HG03064 (cell line): ENCODE results near the gene HES4.
A peak's percentile ranks its signal among the peaks of the same experiment; 100 is the strongest.
"Not testable (repeated sequence)": the region's sequence is repeated elsewhere in the genome, so short reads cannot be mapped to it uniquely, and the experiment has no call there.

Experiments
- ATAC-seq: cut with Tn5 transposase; IDR thresholded peaks from one replicate; pipeline ENCODE4 v1.9.1; 2021; ENCODE audit warnings: low read depth; ENCODE audit not compliant: unreplicated experiment

The HES4 gene

DNA sequence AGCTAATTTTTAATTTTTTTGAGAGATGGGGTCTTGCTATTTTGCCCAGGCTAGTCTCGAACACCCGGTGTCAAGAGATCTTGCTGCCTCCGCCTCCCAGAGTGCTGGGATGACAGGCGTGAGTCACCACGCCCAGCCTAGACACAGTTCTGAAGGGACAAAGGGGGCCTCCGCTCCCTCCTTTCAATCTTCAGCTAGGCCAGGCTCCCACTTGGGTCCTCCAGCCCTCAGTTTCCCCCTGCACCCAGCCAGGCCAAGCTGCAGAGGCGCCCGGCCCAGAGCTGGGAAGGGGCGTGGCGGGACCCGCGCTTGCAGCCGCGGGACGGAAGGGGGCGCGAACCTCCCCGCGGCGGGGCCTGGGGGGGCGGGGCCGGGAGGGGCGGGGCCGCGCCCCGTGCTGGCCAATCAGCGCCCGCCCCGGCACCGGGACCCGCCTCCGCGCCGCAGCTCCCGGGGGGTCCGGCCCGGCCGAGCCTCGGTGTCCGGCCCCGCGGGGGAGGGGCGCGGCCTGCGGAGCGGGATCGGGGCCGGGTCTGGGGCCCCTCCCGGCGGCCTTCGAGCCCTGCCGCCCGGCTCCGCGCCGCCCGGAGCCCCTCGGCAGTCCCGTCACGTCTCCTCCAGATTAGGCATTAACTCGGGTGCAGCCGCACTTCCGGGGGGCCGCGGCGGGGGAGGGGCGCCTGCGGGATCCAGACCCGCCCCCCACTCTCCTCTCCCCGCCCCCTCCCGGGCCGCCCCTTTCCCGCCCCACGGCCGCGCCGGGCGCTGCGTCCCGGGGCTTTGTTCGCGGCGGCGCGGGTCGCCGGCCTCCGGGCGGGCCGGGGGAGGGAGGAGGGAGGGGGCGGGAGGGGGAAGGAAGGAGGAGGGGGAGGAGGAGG, 19.5 kb upstream of the HES4 start:
- peak; percentile 58 for ATAC-seq

DNA sequence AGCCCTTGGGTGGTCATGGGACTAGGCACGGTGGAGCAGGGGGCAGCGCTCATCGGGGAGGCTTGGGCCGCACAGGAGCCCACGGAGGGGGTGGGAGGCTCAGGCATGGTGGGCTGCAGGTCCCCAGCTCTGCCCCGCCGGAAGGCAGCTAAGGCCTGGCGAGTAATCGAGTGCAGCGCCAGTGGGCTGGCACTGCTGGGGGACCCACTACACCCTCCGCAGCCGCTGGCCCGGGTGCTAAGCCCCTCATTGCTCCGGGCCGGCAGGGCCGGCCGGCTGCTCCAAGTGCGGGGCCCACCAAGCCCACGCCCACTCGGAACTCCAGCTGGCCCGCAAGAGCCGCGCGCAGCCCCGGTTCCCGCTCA, 18.4 kb upstream of the HES4 start:
- ATAC-seq = not testable (repeated sequence)

DNA sequence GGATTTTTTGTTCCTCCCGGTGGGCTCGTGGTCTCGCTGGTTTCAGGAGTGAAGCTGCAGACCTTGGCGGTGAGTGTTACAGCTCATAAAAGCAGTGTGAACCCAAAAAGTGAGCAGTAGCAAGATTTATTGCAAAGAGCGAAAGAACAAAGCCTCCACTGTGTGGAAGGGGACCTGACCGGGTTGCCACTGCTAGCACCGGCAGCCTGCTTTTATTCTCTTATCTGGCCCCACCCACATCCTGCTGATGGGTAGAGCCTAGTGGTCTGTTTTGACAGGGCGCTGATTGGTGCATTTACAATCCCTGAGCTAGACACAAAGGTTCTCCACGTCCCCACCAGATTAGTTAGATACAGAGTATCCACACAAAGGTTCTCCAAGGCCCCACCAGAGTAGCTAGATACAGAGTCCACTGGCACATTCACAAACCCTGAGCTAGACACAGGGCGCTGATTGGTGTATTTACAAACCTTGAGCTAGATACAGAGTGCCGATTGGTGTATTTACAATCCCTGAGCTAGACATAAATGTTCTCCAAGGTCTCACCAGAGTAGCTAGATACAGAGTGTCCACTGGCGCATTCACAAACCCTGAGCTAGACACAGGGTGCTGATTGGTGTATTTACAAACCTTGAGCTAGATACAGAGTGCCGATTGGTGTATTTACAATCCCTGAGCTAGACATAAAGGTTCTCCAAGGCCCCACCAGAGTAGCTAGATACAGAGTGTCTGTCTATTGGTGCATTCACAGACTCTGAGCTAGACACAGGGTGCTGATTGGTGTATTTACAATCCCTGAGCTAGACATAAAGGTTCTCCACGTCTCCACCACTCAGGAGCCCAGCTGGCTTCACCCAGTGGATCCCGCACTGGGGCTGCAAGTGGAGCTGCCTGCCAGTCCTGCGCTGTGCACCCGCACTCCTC, 17.8 kb upstream of the HES4 start:
- ATAC-seq = not testable (repeated sequence)

DNA sequence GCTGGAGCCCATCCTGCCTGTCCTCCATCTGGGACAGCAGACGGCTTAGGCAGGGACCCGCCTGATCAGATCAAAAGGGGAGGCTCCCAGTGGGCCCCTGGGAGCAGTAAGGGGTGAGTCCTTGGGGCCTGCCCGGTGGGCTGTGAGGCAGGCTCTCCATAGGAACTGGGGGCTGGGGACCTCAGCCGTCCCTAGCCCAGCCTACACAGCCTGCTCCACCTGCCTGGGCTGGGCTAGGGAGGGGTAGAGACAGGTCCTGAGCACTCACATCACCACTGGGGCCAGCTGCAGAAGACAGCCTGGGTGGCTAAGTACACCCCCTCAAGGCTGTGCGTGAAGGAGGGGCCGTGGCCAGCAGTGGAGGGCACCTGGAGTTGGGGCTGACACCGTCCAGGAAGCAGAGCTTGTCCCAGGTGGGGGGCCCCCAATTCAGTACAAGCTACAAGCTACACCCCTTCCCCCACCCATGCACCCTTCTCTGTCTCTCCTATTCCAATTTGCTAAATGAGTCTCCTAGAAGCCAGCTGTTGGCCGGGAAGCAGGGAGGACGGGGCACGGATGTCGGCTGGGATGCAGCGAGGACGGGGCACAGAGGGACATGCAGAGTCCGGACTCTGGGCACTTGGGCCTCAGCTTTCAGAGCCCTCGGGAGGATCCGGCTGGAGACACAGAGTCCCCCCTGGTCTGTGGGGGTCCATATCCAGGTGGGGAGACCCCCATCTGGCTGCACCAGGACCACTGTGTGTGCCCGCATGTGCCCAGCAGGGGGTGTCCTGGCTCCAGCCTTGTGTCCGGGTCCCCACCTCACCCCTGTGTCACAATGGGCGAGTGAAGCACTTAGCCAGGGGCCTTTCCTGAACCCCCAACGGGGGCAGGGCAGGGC, 15.1 kb upstream of the HES4 start:
- no peak for ATAC-seq

DNA sequence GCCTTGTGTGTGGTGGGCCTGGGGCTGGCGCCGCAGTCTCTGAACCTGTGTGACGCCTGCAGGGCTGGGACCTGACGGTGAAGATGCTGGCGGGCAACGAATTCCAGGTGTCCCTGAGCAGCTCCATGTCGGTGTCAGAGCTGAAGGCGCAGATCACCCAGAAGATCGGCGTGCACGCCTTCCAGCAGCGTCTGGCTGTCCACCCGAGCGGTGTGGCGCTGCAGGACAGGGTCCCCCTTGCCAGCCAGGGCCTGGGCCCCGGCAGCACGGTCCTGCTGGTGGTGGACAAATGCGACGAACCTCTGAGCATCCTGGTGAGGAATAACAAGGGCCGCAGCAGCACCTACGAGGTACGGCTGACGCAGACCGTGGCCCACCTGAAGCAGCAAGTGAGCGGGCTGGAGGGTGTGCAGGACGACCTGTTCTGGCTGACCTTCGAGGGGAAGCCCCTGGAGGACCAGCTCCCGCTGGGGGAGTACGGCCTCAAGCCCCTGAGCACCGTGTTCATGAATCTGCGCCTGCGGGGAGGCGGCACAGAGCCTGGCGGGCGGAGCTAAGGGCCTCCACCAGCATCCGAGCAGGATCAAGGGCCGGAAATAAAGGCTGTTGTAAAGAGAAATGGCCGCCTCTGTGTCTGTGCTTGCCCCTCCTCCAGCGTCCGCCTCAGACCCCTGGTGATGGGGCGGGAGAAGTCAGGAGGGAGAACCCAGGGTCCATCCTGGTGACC, 14.2 kb upstream of the HES4 start:
- ATAC-seq = no peak

DNA sequence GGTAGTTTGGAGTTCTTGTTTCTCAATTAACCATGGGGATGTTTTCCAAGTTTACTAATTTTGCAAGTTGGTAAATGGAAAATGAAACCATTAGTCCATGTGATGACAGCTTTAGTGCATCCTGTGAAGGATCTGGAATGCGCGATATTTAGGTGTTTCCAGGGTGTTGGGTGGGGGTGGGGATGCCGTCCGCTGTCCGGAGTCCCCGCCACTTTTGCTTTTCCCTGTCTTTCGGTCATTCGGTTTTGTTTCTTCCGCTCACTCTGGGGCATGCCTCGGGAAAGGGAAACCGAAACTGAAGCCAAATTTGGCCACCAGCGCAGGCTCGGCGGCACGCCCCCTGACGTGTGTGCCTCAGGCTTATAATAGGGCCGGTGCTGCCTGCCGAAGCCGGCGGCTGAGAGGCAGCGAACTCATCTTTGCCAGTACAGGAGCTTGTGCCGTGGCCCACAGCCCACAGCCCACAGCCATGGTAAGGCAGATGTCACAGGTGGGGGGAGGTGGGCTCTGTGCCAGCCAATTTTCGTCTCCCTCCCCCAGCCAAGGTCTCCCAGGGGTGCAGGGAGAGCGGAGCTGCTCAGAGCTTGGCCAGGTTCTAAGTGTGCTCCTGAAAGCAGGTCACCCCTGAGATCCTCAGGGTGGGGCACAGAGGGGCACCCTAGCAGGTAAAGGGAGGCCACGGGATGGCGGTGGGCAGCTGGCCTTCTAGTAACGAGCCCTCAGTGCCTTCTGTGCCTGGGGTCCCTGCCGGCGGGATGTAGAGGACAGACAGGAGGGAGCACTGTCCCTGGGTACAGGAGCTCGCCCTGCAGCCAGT, 13.4 kb upstream of the HES4 start, which contains the start of gene ISG15:
Gene ISG15, plus strand, starts transcription at position 393 of the 817 bp plus-strand sequence. Its CDS starts 77 bp downstream, at position 470.
- ATAC-seq = peak; percentile 77

DNA sequence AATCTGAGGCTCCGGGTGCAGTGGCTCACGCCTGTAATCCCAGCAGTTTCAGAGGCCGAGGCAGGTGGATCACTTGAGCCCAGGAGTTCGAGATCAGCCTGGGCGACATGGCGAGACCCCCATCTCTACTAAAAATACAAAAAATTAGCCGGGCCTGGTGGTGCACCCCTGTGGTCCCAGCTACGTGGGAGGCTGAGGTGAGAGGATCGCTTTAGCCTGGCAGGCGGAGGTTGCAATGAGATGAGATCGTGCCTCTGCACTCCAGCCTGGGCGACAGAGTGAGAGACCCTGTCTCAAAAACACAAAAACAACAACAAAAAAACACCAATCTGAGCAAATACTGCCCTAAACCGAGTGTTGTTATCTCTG, 12.8 kb upstream of the HES4 start:
- not testable (repeated sequence) for ATAC-seq

DNA sequence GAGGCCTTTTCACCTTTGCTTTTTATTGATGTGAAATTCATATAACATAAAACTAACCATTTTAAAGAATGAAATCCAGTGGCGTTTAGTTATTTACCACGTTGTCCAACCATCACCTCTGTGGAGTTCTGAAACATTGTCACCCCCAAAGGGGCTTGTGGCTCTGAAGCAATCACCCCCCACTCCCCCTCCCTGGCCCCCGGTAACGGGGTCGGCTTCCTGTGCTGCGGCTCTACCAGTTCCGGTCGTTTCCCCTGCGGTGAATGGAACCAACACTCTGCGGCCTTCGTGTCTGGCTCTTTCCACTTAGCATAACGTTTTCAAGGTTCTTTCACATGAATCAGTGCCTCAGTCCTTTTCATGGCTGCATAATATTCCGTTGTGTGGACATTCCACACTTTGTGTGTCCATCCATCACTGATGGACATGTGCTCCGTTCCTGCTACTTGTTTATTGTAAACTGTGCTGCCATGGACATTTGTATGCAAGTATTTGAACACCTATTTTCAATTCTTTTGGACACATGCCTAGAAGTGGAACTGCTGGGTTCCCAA, 11.6 kb upstream of the HES4 start:
- no peak for ATAC-seq

DNA sequence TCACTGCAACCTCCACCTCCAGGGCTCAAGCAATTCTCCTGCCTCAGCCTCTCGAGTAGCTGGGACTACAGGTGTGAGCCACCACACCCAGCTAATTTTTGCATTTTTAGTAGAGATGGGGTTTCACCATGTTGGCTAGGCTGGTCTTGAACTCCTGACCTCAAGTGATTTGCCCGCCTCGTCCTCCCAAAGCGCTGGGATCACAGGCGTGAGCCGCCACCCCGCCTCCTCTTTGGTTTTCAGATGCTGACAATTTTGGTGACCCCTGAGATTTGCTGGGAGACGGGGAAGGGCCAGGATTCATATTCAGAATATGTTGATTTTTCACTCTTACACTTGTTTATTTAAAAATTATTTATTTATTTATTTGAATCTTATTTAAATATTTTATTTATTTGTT, 10.2 kb upstream of the HES4 start:
- ATAC-seq = not testable (repeated sequence)

DNA sequence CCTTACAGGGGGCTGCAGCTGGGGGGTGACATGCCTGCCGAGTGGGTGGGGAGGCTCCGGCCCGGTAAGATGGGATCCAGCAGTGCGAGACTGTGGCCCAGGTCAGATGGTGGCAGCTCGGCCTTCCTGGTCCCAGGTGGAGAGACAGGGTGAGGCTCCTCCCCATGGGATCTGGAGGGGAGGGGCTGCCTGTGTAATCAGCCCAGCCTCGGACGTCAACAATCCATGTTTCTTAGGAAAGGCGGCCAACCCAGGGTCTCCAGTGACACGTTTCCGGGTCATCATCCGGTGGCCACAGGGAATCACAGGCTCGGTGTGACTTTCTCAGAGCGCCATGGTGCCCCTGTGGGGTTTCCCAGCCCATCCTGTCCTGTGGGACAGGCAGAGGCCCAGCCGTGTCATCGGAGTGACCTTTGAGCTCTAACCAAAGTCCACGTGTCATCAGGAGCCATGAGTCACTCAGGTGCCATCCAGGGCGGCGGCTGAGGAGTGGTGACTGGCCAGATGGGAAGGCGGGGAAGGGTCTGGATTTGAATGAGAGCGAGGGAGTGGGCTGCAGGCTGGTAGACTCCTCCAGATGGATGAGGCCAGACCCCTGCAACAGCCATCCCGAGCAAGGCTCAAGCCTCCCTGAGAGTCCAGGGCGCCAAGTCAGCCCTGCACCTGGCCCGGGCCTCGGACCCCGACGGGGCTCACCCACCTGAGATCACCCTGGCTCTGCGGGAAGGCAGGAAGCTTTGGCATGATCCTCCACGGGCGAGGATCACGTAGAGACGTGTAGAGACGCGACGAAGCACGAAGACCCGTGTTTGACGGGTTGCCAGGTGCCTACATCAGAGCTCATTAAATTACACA, 6.6 kb upstream of the HES4 start:
- no peak for ATAC-seq

DNA sequence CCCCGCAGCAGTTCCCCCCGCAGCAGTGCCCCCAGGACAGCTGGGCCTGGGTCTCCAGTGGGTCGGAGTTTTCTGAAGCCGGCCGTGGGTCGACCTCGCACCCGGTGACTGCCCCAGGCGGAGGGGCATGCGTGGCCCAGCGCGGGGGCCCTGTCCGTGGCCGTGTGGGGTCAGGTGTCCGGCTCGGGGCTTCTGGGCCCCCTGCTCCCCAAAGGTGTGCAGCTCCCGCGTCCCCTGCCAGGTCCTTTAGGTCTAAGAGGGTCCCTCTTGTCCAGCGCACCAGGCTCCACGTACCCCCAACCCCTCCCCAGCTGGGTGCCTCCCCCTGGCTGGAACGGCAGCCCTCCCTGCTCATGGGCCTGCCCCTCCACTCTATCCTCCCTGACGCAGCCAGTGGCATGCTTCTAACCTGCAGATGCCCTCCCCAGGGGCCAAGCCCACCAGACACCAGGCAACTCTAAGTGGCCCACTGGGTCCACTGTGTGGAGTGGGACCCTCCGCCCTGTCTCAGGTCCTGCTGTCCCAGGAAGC, 5.9 kb upstream of the HES4 start:
- no peak for ATAC-seq

DNA sequence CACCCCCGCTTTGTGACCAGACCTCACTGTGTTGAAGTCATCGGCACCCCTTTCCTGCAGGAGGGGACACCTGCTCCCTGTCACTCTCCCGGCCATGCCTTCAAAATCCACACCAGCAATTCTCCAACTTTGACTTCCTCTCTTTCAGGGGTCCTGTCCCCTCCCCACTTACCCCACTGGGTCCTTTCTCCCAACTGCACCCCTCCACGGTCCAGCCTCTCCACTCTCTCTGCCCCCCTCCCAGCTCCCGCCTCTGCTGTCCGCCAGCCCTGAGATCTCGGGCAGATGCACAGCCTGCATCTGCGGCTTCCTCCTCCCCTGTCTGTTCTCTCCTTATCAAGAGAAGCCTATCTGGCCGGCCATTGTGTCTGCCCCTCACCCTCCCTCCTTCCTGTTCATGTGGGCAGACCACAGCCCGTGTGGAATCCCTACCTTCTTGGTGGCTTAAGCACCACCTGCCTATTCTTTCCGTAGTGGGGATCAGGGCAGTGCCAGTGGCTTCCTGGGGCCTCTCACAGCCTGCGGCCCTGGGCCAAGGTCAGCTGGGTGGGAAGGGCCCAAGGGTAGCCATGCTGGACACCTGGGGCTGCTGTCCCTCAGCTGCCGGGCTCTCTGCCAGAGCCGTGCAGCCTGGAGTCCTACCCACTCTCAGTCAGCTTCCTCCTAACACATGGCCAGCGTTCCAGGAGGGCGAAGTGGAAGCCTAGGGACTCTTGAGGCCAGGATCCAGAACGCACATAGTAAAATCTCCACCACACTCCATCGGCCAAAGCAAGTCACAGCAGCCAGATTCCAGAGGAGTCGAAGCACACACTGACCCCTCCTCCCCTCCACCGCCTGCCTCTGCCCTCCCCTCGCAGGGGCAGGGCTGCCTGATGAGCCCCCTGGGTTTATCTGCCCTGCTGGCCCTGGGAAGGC, 5.1 kb upstream of the HES4 start:
- ATAC-seq = no peak

DNA sequence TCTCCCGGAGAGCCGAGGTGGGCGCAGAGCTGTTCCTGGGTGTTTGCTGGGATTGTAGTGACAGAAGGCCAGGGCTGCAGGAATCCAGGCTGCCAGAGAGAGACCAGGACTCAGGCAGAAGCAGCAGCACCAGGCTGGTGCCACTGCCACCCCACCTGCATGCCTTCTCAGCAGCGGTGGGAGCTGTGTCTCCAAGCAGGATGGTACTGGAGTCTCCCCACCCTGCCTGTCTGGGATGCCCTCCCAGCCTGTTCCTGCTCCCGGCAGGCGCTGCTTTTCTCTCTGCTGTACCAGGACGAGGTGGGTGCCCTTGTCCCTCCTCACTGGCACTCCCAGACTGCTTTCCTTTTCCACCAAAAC, 4.5 kb upstream of the HES4 start:
- ATAC-seq = no peak

DNA sequence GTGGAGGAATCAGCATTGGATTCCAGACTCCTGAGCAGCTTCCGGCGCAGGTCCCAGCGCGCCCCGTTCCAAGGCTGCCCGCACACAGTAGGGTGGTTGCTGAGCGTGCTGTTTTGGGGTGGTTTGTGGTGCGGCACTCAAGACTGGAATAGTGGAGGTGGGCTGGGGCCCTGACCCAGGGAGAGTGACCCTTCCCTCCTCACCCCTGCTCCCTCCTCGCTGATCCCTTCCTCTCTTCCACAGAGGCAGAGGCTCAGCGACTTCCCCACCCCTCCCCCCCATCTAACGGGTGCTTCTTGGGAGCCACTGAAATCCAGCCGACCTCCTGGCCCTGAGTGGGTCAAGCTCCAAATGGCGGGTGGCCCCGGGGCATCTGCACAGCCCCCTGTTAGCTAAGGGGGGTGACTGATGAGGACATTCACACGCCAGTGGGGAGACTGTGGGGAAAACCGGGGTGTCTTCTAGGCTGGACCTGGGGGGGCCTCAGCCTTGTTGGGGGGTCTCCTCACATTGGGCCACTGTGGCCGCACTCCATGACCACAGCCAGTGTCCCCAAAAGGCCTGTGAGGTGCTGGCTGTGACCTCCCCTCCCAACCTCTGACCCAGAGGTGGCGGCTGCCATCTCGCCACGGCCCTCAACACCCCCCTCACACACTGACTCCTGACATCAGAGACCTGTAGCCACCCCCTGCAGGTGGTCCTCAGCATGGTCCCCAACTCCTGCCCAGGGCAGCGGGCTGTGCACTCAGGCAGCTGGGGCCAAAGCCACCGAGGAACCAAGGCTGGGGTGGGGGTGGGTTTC, 3.9 kb upstream of the HES4 start:
- no peak for ATAC-seq

DNA sequence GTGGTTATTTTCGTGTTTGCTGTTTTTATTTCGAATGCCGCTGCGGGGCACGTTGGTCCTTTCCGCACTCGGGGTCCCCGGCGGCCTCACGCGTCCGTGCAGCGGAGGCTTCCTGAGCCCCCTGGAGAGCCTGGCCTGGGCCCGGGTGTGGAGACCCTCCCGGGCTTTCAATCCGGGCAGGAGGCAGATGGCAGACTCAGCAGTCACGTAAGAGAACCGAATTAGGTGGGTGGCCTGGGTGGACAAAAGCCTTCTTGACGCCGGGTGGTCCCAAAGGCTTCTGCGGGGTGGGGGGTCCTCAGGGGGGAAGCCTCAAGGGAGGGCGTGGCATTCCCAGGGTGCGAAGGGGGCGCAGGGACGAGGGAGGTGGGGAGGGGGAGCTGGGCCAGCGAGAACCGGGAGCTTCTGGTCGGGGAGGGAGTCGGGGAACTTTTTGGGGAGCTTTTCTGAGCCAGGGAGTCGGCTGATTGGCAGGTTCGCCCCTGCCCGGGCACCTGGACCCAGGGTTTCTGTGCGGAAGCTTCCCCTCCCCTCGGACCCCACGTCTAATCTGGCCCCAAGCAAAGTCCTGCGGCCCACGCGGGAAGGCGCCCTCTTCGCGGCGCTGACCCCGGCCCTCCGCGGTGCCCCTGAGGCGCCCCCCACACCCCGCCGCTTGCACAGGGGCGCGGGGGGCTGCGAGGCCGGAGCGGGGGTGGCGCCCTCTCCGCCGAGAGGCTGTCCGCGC, 1.3 kb upstream of the HES4 start:
- no peak for ATAC-seq
